ENCODE measurements around the gene POLR3B. TPM values are rescaled to one million over a fixed set of nuclear protein-coding genes. Genes with fewer than 3 reads are reported as not detected.

The POLR3B gene
- total and polyA plus RNA-seq, 10 of the 15 experiments (the other 5 are each of a cell fraction or from before 2014, with no cell fraction given), result 2.3 to 10.5 (median 8.0) TPM

- in situ Hi-C loops (cut with MboI), result no loop called here
- H3K4me2 ChIP-seq (ENCODE audit: control insufficient read depth, insufficient read depth), result no peak overlapping the region
- H3K27me3 ChIP-seq (replicated peaks in 1 of 2; ENCODE audit: control insufficient read depth in 2 of 2, insufficient read depth in 2 of 2, low read length in 1 of 2), result no peaks in the 10 kb centered on the region
- ChIA-PET SMC1A (ENCODE audit: uncharacterized antibody, unreplicated experiment) (interaction anchor here (1.0 to 1.8 kb wide), 3 partner anchors 9 to 230 kb away, joined by 3 to 4 read pairs (median 3); no protein-coding TSS in a partner anchor), POLR2A (interaction anchor here (1.1 kb wide), 1 partner anchor 9 kb away, joined by 8 read pairs; no protein-coding TSS in a partner anchor), RAD21 (ENCODE audit: unreplicated experiment) (no interaction called here), CTCF (no interaction called here)
- no peak for TF ChIP-seq TARDBP (IDR thresholded peaks at IDR 0.05; ENCODE audit: borderline replicate concordance)
- TF ChIP-seq GABPA (IDR thresholded peaks at IDR 0.05; ENCODE audit: low read depth), result no peak
- TF ChIP-seq SKIL (IDR thresholded peaks at IDR 0.05; ENCODE audit: low read depth, poor library complexity, severe bottlenecking), result no peak
- TF ChIP-seq YY1 (IDR thresholded peaks at IDR 0.05; ENCODE audit: low read depth, low read length), result no peak
- no peak for TF ChIP-seq KLF5 (IDR thresholded peaks at IDR 0.05; ENCODE audit: partially characterized antibody)
- TF ChIP-seq SMAD1 (IDR thresholded peaks at IDR 0.05; ENCODE audit: low read depth, partially characterized antibody), result no peak
- TF ChIP-seq EP300 (IDR thresholded peaks at IDR 0.05; ENCODE audit: borderline replicate concordance in 1 of 2, control insufficient read depth in 1 of 2, low read depth in 2 of 2, low read length in 2 of 2), result no peak
- no peak for TF ChIP-seq BCL3 (IDR thresholded peaks at IDR 0.05; ENCODE audit: borderline replicate concordance, insufficient read depth, low read depth, low read length, poor library complexity, severe bottlenecking)
- no peak for TF ChIP-seq NR2C2 (IDR thresholded peaks at IDR 0.05; ENCODE audit: borderline replicate concordance, control insufficient read depth, insufficient read length, low read depth)
- TF ChIP-seq NR2C1 (IDR thresholded peaks at IDR 0.05), result no peak
- intact Hi-C loops (cut with micrococcal nuclease; ENCODE audit: unreplicated experiment), result no loop called here
- H3K9ac ChIP-seq (ENCODE audit: control insufficient read depth, insufficient read depth, low read length), result no peak overlapping the region
- H3K4me1 ChIP-seq (ENCODE audit: control insufficient read depth, insufficient read depth, low read length), result no peaks in the 10 kb centered on the region
- no peaks in the 10 kb centered on the region for H4K20me1 ChIP-seq (ENCODE audit: control insufficient read depth, insufficient read depth)
- no TSS peak for BruUV-seq (replicated peaks)
- no peaks in the 10 kb centered on the region for H3K79me2 ChIP-seq (ENCODE audit: control insufficient read depth, insufficient read depth, low read length)
- H3K9me3 ChIP-seq (replicated peaks; ENCODE audit: control insufficient read depth, insufficient read depth, low read length), result no peaks in the 10 kb centered on the region
- ATAC-seq, result no peak
- H2AFZ ChIP-seq (ENCODE audit: control insufficient read depth, low read depth, low read length), result no peak overlapping the region
- H3K4me3 ChIP-seq, result no peak overlapping the region
- WGBS (ENCODE audit: insufficient coverage, insufficient replicate concordance, low lambda C conversion rate, missing lambda C conversion rate), result 0% methylated on average over 1 of the region's 1 CpG
- no peaks in the 10 kb centered on the region for H3K36me3 ChIP-seq (ENCODE audit: control insufficient read depth in 2 of 2, insufficient read depth in 2 of 2, low read length in 1 of 2)
- no peak for FAIRE-seq
- no peak for DNase-seq (ENCODE audit: low read depth, low spot score)
- no peak overlapping the region for H3K27ac ChIP-seq (ENCODE audit: control insufficient read depth, insufficient read depth)
Observed at GRCh38 chr12:106445053-106445452, 87.5 kb downstream of the POLR3B start.

Data from GM12878 (cell line).